GM12864 (cell line): ENCODE results near the gene TRPV3.

Experiments used
- DNase-seq: peaks from one replicate; pipeline ENCODE4 v3.0.0-alpha.2; 2011; ENCODE audit warnings: low read depth
- H3K4me3 ChIP-seq: 2 replicates; pipeline ENCODE4 v1.5.1; 2011; ENCODE audit warnings: mild to moderate bottlenecking, low read depth, low read length, control low read depth
- TF ChIP-seq, protein P1 (sequence below): IDR thresholded peaks from 2 replicates; pipeline ENCODE4 v1.5.1; 2011; ENCODE audit warnings: low read depth, mild to moderate bottlenecking, moderate library complexity, low read length, control low read depth, inconsistent platforms; ENCODE audit errors: missing control alignments

The TRPV3 gene

DNA sequence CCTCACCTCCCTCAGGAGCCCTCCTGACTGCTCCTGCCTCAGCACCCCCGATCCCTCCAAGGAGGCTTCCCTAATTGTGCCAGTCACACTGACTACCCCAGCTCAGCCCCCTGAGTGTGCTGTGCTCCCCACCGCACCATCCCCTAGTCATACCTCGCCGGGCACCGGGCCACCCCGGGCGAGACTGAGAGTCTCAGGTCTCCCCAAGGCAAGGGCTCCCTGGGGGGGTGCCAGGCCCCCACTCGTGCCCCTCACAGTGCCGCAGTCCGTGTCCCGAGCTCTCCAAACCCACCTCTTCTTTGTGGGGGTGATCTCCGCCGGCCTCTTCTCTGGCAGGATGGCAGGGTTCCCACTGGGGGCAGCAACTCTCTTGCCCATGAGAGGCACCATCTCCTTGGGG is 3.2 kb downstream of the TRPV3 start:
- DNase-seq, result no peak
- H3K4me3 ChIP-seq, result no peak overlapping the region
- TF ChIP-seq, protein P1, sequence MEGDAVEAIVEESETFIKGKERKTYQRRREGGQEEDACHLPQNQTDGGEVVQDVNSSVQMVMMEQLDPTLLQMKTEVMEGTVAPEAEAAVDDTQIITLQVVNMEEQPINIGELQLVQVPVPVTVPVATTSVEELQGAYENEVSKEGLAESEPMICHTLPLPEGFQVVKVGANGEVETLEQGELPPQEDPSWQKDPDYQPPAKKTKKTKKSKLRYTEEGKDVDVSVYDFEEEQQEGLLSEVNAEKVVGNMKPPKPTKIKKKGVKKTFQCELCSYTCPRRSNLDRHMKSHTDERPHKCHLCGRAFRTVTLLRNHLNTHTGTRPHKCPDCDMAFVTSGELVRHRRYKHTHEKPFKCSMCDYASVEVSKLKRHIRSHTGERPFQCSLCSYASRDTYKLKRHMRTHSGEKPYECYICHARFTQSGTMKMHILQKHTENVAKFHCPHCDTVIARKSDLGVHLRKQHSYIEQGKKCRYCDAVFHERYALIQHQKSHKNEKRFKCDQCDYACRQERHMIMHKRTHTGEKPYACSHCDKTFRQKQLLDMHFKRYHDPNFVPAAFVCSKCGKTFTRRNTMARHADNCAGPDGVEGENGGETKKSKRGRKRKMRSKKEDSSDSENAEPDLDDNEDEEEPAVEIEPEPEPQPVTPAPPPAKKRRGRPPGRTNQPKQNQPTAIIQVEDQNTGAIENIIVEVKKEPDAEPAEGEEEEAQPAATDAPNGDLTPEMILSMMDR, result no peak

DNA sequence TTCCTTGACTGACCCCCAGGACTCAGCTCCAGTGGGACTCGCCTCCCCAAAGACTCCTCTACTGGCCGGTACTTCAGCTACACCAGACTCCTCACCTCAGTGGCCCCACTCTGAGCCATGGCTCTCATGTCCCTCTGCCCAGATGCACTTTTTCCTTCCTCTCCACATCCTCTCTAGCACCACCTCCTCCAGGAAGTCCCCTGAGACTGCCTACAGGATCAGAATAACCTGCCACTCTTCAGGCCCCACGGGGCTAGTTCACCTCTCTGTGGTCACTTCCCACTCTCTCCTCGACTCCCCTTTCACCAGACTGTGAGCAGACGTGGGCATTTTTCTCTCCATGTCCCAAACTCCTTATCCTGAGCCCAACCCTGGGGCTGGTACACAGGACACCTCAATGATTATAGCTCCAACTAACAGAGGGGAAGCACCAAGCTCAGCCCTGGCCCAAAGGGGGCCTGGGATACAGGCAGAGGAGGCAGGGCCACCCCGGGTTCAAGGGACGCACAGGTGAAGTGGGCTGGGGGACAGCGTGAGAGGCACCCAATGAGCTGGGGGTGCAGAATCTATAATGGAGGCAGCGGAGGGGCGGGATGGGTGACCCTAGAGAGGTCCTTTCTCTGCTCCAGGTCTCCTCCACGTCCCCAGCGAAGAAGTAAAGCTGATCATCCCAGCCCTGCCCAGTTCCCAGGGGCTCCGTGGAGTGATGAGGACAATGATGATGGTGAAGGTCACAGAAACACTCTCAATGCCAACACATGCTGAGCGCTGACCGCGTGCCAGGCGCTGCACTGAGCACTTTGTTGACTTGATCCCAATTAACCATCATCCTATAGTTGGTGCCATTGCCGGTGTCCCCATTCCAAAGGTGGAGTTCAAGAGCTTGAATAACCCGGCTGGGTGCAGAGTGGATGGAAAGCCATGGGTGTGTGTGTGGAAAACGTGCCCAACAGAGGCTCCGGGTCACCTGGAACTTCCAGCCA is 3.9 kb downstream of the TRPV3 start:
- DNase-seq, result no peak
- H3K4me3 ChIP-seq, result no peak overlapping the region
- TF ChIP-seq, protein P1, result no peak

DNA sequence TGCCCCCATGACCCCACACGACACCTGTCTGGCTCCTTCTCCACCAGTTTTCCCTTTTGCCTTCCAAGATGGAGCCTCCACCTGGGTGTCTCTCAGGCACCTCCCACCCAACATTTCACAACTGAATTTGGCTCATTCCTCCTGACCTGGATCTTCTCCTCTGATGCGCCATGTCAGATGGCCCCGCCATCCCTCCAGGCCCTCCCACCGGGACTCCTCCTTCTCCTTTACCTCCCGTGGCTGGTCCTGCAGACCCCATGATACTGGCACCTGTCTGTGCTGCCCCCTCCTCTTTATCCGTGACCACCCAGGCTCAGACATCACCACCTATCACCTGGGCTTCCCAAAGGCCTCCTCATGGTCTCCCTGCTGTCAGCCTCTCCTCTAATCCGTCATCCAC is 4.7 kb downstream of the TRPV3 start:
- no peak overlapping the region for H3K4me3 ChIP-seq
- DNase-seq, result no peak
- TF ChIP-seq, protein P1, result no peak

DNA sequence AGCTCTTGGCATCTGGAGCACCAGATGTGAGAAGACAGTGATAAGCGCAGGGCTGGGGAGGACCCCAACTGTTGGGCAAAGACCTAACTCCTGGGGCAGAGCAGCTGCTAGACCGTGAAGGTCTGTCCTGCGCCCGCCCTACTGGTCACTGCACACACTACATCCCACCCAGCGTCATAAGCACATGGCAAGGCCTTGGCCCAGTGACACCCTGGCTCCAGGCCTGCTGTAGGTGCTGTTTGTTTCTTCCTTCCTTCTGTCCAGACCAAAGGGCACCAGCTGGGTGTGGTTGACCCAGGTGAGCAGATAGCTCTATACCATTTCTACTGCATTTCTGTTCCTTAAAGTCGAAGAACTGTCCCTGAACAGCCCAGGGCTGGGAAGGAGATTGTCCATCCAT is 6.4 kb downstream of the TRPV3 start:
- TF ChIP-seq, protein P1, result peak; percentile 14
- DNase-seq, result no peak
- no peak overlapping the region for H3K4me3 ChIP-seq

DNA sequence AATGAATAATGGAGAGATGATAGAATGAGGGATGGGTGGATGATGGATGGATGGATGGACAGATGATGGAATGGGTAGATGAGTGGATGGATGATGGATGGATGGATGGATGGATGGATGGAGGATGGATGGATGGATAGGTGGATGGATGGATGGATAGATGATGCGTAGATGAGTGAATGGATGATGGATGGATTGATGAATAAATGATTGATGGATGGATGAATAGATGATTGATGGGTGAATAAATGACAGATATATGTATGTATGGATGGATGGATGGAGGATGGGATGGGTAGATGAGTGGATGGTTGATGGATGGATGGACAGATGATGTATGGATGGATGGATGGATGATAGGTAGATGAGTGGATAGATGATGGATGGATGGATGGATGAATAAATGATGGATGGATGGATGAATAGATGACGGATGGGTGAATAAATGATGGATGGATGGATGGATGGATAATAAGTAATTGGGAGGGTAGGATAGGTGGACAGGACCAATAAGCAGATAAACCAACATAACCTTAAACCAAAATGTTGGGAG is 7.9 kb downstream of the TRPV3 start:
- no peak for DNase-seq
- TF ChIP-seq, protein P1, result no peak
- no peak overlapping the region for H3K4me3 ChIP-seq

DNA sequence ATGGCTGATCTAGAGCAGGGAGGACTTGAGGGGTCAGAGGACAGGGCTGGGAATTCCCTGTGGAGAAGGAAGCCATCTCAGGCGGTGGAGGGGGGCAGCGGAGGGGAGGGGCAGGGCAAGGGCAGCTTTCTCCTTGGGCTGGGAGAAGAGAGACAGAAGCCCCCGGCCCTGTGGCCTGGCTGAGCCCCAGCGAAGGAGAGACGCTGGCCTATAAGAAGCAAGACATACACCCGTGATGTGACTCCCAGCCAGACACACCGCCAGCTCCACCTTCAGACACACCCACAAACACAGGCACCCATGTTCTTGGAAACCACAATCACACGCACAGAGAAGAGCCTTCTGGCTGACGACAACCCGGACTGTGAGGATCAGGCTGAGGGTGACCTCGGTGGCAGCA is 10.0 kb downstream of the TRPV3 start:
- H3K4me3 ChIP-seq, result no peak overlapping the region
- no peak for DNase-seq
- TF ChIP-seq, protein P1, result no peak

DNA sequence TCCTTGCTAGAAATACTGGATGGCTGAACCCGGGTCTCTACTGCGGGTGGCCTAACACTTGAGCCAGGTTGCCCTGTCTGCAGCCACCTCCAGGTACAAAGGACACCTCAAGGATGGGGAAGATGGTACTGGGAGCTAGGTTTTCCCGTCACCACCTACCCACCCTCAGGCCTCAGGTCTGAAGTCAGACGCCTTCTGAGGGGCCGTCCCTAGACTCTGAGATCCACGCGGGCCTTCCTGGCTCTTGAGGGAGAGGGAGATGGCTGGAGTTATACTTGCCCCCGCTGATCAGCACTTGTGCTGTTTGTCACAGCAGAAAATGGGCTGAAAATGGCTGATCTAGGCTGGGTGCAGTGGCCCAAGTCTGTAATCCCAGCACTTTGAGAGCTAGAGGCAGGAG is 10.6 kb downstream of the TRPV3 start:
- no peak for DNase-seq
- TF ChIP-seq, protein P1, result no peak

More for the DNA sequence above, 10.6 kb downstream of the TRPV3 start:
- H3K4me3 ChIP-seq, result no peak overlapping the region
